Activated T-helper 2 cell treated with anti-CD3 and anti-CD28 coated beads, Interferon-gamma antibody, Interleukin-2, Interleukin-4, amounts not matched to agents 10 μg/mL and 5 μg/mL and 100 μg/mL, durations not matched to agents 14 hours and 24 hours and 36 hours (primary cell): Measurements from ENCODE around the gene ZNF593. TPM values are rescaled to one million over a fixed set of nuclear protein-coding genes. Genes with fewer than 3 reads are reported as not detected.

ENCODE experiments used
- DNase-seq: peaks from one replicate; pipeline ENCODE4 v3.0.0; 2021; ENCODE audit warnings: low spot score
- H3K27ac Mint-ChIP-seq: one replicate; pipeline ENCODE4 v1.8.0; 2021; ENCODE audit warnings: mixed read lengths
- H3K27me3 Mint-ChIP-seq: one replicate; pipeline ENCODE4 v1.8.0; 2021; ENCODE audit warnings: low read depth, mixed read lengths
- H3K36me3 Mint-ChIP-seq: one replicate; pipeline ENCODE4 v1.8.0; 2021; ENCODE audit warnings: low read depth, mixed read lengths
- H3K4me1 Mint-ChIP-seq: one replicate; pipeline ENCODE4 v1.8.0; 2021; ENCODE audit warnings: low read depth, mixed read lengths
- H3K4me3 Mint-ChIP-seq: one replicate; pipeline ENCODE4 v1.8.0; 2021; ENCODE audit warnings: low read depth, mild to moderate bottlenecking, moderate library complexity, mixed read lengths
- H3K9me3 Mint-ChIP-seq: one replicate; pipeline ENCODE4 v1.8.0; 2021; ENCODE audit warnings: mixed read lengths
- intact Hi-C: fragments of 100-400 bp; cut with micrococcal nuclease; formaldehyde crosslinking; loops from one replicate; pipeline ENCODE4 v1.15.1; 2023
- total RNA-seq: library from RNA; stranded (reverse); gene quantifications from 2 replicates; pipeline ENCODE4 v1.2.3, GENCODE V29; 2022

ZNF593 gene
- total RNA-seq, 1 donor from 2014 or later, result 65.0 TPM

DNA sequence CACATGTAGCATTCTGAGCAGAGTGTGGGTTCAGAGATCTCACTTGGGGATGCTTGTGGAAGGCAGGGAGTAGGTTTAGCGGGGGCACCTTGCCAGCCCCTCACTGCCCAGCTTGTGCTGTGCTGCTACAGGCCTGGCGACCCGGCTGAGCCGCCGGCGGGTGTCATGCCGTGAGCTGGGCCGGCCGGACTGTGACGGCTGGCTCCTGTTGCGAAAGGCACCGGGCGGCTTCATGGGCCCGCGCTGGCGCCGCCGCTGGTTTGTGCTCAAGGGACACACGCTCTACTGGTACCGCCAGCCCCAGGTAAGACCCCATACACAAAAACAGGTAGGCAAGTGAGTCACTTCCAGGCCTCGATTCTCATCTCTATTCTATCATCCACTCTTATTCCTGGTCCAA is 15.2 kb downstream of the ZNF593 start:
- Mint-ChIP-seq H3K36me3 (no peaks in the 10 kb centered on the region), H3K4me1 (peaks cover 3% of the 10 kb centered on the region), H3K9me3 (no peaks in the 10 kb centered on the region), H3K27me3 (no peaks in the 10 kb centered on the region), H3K4me3 (no peak overlapping the region), H3K27ac (no peak overlapping the region)
- intact Hi-C loops, result no loop called here
- DNase-seq, result no peak

DNA sequence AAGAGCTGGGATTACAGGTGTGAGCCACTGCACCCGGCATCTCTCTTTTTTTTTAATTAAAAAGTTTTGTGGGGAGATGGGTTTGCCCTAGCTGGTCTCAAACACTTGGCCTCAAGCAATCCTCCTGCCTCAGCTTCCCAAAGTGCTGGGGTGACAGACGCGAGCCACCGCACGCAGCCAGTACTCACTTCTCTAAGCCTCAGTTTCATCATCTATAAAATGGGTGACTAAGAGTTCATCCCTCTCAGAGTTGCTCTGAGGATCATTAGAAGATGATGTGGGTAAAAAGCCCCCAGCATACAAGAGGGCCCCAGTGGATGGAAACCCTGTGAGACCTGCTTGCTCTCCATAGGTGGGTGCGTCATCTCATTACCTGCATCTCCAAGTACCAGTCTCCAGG is 18.2 kb downstream of the ZNF593 start:
- Mint-ChIP-seq H3K4me3 (no peak overlapping the region), H3K36me3 (no peaks in the 10 kb centered on the region), H3K4me1 (peaks cover 9% of the 10 kb centered on the region), H3K9me3 (no peaks in the 10 kb centered on the region), H3K27me3 (no peaks in the 10 kb centered on the region), H3K27ac (no peak overlapping the region)
- intact Hi-C loops, result no loop called here
- no peak for DNase-seq

DNA sequence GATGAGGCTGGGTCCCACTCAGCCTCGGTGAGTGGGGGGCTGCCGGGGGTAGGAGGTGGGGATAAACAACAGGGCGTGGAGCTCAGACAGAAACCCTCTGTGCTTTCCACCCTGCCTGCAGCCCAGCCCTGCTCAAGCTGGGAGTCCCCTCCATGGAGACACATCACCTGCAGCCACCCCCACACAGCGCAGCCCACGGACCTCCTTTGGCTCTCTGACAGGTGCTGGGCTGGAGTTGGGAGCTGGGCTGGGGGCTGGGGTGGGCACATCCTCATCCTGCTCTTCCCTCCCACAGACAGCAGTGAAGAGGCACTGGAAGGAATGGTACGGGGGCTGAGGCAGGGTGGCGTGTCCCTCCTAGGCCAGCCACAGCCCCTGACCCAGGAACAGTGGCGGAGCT is 18.8 kb downstream of the ZNF593 start:
- H3K4me1 Mint-ChIP-seq, result peaks cover 9% of the 10 kb centered on the region
- intact Hi-C loops, result no loop called here
- H3K27ac Mint-ChIP-seq, result no peak overlapping the region
- no peaks in the 10 kb centered on the region for H3K27me3 Mint-ChIP-seq
- H3K4me3 Mint-ChIP-seq, result no peak overlapping the region
- H3K9me3 Mint-ChIP-seq, result no peaks in the 10 kb centered on the region
- H3K36me3 Mint-ChIP-seq, result no peaks in the 10 kb centered on the region
- DNase-seq, result no peak

DNA sequence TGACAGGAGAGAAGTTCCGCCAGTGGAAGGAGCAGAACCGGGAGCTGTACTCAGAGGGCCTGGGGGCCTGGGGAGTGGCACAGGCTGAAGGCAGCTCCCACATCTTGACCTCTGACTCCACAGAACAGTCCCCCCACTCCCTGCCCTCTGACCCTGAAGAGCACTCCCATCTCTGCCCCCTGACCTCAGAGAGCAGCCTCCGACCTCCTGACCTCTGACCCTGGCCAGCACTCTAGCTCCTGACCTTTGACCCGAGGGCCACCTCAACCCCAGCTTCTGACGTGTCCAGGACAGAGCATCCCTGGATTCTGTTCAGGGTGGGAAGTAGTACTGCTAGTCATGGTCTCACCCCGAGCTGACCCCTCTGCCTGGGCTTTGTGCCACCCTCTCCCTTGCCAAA is 19.6 kb downstream of the ZNF593 start:
- intact Hi-C loops, result no loop called here
- no peak for DNase-seq
- Mint-ChIP-seq H3K27ac (no peak overlapping the region), H3K9me3 (no peaks in the 10 kb centered on the region), H3K4me1 (peaks cover 15% of the 10 kb centered on the region), H3K4me3 (no peak overlapping the region), H3K27me3 (no peaks in the 10 kb centered on the region), H3K36me3 (no peaks in the 10 kb centered on the region)

DNA sequence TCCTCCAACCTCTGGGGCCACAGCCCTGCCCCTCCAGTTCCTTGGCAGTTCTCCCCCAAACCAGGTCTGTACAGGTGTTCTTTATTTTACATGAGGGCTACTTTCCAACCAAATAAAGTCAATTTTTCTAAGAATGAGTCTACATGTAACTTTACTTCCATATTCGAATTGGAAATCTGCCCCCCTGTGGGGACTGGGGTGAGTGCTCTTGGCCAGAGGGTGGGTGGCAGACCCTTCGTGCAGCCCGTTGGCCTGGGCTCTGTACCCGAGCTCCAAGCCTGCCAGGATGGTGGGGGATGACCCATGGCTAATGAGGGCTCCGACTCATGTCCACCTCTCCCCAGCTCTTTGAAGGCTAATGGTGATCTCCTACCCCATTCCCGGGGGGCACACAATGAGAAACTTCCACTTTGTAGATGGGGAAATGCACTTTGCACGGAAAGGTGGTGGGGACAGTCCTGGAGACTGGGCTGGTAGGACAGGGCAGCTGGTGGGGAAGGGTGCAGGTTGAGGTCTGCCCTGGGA is 20.1 kb downstream of the ZNF593 start:
- Mint-ChIP-seq H3K27me3 (no peaks in the 10 kb centered on the region), H3K4me3 (no peak overlapping the region), H3K27ac (no peak overlapping the region), H3K36me3 (no peaks in the 10 kb centered on the region), H3K9me3 (no peaks in the 10 kb centered on the region), H3K4me1 (peaks cover 15% of the 10 kb centered on the region)
- intact Hi-C loops, result no loop called here
- DNase-seq, result no peak

DNA sequence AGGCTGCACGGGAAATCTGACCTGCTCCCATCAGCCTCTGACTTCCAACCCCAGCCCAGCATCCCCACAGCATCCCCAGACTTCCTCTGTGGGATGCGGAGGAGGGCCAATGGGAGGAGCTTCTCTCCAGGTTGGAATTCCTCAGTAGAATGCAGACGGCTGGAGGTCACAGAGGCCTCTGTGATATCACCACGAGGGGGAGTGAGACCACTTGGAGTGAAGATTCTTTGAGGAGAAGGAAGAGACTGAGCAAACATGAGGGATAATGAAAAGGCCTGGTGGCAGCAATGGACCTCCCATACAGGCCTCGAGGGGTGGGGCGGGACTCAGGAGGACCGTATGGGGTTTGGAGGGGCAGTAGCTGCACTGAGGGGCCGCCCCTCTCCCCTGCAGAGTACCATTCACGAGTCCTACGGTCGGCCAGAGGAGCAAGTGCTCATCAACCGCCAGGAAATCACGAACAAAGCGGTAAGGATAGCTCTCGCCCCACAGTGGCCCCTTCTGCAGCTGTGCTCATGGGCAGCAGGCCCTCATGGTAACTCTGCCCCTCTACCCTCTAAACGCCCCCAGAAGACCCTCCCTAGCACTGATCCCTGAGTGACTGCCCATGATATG is 20.8 kb downstream of the ZNF593 start, which contains the start of gene CATSPER4:
CATSPER4 (plus strand) TSS at position 230 of the 615 bp plus-strand sequence; CDS start at position 256, 26 bp downstream.
- DNase-seq, result no peak
- Mint-ChIP-seq H3K36me3 (no peaks in the 10 kb centered on the region), H3K27ac (peak within 1 kb of the TSS; percentile 13), H3K9me3 (no peaks in the 10 kb centered on the region), H3K4me1 (peaks cover 15% of the 10 kb centered on the region), H3K27me3 (peaks cover 2% of the 10 kb centered on the region), H3K4me3 (no peak within 1 kb of the TSS)
- intact Hi-C loops, result no loop called here

DNA sequence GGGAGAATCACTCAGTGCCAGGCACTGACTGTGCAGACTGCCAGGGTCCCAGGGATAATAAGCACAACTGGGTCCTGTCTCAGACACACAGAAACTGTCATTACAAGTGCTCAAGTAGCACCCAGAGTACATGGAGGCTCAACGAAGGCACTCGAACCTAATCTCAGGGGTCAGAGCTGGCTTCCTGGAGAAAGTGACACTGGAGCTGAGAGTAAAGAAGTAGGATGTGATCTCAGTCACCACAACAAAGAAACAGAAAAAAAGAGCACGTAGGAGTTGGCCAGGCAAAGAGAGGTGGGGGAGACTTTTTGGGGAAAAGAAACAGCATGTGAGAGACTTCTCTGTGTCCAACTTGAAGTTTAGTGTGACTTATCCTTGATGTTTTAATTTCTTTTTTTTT is 22.0 kb downstream of the ZNF593 start:
- no peak for DNase-seq
- Mint-ChIP-seq H3K27ac (peak overlapping the region; percentile 62), H3K4me1 (peaks cover 15% of the 10 kb centered on the region), H3K9me3 (no peaks in the 10 kb centered on the region), H3K36me3 (no peaks in the 10 kb centered on the region), H3K27me3 (peaks cover 2% of the 10 kb centered on the region), H3K4me3 (peak overlapping the region; percentile 13)
- intact Hi-C loops, result no loop called here

DNA sequence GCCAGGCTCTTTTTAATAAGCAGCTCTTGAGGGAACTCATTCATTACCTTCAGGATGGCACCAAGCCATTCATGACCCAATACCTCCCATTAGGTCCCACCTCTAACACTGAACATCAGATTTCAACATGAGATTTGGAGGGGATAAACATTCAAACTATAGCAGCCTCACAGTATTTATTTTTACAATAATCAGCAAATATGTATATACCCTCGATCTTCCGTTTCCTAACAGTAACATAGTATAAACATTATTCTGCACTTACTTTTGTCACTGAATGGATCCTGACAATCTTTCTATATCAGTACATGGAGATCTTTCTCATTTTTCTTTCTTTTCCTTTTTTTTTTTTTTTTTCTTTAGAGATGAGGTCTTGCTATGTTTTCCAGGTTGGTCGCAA is 26.1 kb downstream of the ZNF593 start:
- intact Hi-C loops, result no loop called here
- Mint-ChIP-seq H3K36me3 (no peaks in the 10 kb centered on the region), H3K4me3 (no peak overlapping the region), H3K27ac (no peak overlapping the region), H3K9me3 (no peaks in the 10 kb centered on the region), H3K4me1 (peaks cover 23% of the 10 kb centered on the region), H3K27me3 (peaks cover 2% of the 10 kb centered on the region)
- DNase-seq, result no peak

DNA sequence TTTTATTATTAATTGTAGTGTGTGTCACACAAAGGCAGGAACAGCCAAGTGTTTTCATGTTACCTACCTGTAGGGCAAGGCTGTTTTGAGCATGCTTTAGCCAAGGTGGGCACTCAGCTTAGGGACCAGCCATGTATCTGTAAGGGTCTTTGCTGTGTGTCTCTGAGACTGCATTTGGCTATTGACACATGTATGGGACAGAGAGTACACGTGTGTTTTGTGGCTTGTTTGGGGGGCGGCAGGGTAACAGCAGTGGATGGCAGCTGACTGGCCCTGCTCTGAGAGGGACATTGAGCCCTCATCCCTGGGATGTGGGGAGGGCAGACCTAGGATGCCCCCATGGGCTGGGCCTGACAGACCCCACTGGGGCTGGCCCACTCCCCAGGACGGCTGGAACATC is 27.6 kb downstream of the ZNF593 start:
- H3K4me1 Mint-ChIP-seq, result peaks cover 27% of the 10 kb centered on the region
- no peak for DNase-seq
- intact Hi-C loops, result no loop called here
- H3K36me3 Mint-ChIP-seq, result no peaks in the 10 kb centered on the region
- H3K27me3 Mint-ChIP-seq, result peaks cover 2% of the 10 kb centered on the region
- no peak overlapping the region for H3K4me3 Mint-ChIP-seq
- H3K27ac Mint-ChIP-seq, result no peak overlapping the region
- no peaks in the 10 kb centered on the region for H3K9me3 Mint-ChIP-seq

DNA sequence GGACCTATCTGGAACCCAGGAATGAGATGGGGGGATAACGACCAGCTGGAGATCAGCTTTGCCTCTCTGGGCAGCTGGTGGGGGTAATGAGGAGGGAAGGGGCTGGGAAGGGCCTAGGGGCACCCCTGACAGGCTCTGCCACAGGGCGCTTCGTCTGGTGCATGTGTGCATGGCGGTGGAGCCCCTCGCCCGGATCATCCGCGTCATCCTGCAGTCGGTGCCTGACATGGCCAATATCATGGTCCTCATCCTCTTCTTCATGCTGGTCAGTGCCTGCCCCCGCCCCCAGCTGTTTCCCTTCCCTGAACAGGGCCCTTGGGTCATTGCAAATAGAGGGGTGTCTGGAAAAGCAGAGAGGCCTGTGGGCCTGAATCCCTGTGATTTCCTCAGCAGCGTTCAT is 28.1 kb downstream of the ZNF593 start:
- intact Hi-C loops, result no loop called here
- Mint-ChIP-seq H3K27ac (no peak overlapping the region), H3K4me1 (peaks cover 31% of the 10 kb centered on the region), H3K4me3 (no peak overlapping the region), H3K27me3 (peaks cover 2% of the 10 kb centered on the region), H3K36me3 (no peaks in the 10 kb centered on the region), H3K9me3 (no peaks in the 10 kb centered on the region)
- no peak for DNase-seq

DNA sequence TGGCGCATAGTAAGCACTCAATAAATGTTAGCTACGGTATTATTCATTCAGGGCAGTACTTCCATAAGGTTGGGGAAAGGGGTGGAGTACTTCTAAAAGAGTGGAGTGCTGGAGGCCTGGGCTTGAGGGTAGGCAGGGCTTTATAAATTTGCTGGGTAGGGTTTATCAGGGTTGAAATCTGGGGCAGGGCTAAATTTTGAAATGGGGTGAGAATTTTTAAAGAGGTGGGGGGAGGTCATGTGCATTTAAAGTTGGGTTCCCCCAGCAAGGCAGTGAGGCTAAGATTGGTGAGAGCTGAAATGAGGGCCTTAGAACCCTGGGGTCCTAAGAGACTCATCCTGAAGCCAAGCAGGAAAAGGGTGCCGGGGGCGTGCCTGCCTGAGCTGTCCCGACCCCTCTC is 30.7 kb downstream of the ZNF593 start:
- no peak for DNase-seq
- Mint-ChIP-seq H3K27me3 (no peaks in the 10 kb centered on the region), H3K9me3 (no peaks in the 10 kb centered on the region), H3K4me3 (no peak overlapping the region), H3K27ac (no peak overlapping the region), H3K4me1 (peaks cover 31% of the 10 kb centered on the region), H3K36me3 (no peaks in the 10 kb centered on the region)
- intact Hi-C loops, result no loop called here

DNA sequence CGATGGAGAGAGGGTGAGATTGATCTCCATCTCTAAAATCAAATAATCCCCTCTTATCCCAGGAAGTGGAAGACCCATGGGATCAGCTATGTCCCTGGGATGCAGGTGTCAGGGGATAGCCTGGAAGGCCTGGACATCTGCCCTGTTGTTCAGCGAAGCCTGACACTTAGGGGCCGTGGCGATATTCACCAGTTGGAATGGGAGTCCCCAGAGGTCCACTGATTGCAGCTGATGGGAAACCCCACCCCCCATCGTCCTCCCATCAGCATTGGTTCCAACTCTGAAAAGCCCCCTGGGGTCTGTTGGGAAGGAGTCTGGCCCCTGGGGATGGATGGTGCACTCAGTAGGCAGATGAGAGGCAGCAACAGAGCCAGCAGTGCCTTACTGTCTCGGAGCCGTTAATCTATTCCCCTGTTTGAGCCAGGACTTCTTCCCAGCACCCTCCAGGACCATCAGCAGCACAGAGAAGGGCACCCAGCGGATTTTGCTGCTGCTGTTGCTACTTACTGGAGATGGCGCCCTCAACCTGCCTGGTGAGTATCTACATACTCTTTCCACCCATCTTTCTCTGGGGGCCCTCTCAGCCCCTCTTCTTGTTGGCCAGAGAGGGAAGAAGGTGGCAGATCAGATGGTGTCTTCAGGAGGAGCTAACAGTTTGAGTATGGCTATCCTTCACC is 34.1 kb downstream of the ZNF593 start:
- Mint-ChIP-seq H3K27ac (no peak overlapping the region), H3K36me3 (no peaks in the 10 kb centered on the region), H3K4me1 (peaks cover 31% of the 10 kb centered on the region), H3K27me3 (no peaks in the 10 kb centered on the region), H3K9me3 (no peaks in the 10 kb centered on the region), H3K4me3 (no peak overlapping the region)
- intact Hi-C loops, result no loop called here
- no peak for DNase-seq

DNA sequence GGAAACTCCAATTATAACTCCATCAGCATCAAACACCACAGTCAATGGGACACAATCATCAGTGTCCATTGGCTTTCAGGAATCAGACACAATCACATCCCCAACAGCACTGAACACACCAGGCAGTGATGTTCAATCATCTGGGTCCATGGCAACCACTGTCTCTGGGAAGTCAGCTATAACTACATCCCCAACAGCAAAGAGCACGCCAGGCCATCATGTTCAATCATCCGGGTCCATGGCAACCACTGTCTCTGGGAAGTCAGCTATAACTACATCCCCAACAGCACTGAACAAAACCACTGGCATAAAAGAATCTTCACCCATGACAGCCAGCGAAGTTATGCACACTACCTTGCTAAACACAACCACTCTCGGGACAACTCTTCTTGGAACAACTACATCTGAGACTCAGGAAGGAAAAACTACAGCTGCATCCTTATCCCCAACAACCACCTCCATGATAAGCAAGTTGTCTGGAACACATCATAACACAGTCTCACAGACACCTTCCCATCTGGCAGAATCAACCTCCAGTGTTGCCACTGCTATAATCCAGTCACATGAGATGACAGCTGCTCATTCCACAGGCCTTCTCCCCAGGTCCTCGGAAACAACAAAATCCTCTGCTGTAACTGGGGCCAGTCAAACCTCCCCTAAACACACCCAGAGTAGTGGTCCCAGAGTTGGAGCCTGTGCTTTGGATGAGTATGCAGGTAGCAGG is 40.6 kb downstream of the ZNF593 start:
- DNase-seq, result no peak
- intact Hi-C loops, result no loop called here

More for the DNA sequence above, 40.6 kb downstream of the ZNF593 start:
- H3K27me3 Mint-ChIP-seq, result peaks cover 21% of the 10 kb centered on the region
- no peaks in the 10 kb centered on the region for H3K36me3 Mint-ChIP-seq
- H3K9me3 Mint-ChIP-seq, result no peaks in the 10 kb centered on the region
- no peak overlapping the region for H3K27ac Mint-ChIP-seq
- H3K4me3 Mint-ChIP-seq, result no peak overlapping the region
- H3K4me1 Mint-ChIP-seq, result no peaks in the 10 kb centered on the region
